Esophagus squamous epithelium (tissue), 4 donors: ENCODE data around the gene FOSB.

Experiments
- POLR2A ChIP-seq, 4 donors: fragments of 450-650 bp; IDR thresholded peaks; one replicate each; pipeline ENCODE4 v1.6.1; 2017; ENCODE audit warnings: antibody characterized with exemption in 4 of 4, mild to moderate bottlenecking in 4 of 4, moderate library complexity in 3 of 4
- TF ChIP-seq, protein P1 (sequence below), 6 experiments: fragments of 450-650 bp in 4 of 6; fragments of 200-600 bp in 2 of 6; sonication (generic) in 2 of 6; IDR thresholded peaks; one replicate each; pipeline ENCODE4 v1.5.1; 2016 to 2019; ENCODE audit warnings: antibody characterized with exemption in 6 of 6, mild to moderate bottlenecking in 4 of 6, moderate library complexity in 4 of 6

- TF ChIP-seq, protein P1, sequence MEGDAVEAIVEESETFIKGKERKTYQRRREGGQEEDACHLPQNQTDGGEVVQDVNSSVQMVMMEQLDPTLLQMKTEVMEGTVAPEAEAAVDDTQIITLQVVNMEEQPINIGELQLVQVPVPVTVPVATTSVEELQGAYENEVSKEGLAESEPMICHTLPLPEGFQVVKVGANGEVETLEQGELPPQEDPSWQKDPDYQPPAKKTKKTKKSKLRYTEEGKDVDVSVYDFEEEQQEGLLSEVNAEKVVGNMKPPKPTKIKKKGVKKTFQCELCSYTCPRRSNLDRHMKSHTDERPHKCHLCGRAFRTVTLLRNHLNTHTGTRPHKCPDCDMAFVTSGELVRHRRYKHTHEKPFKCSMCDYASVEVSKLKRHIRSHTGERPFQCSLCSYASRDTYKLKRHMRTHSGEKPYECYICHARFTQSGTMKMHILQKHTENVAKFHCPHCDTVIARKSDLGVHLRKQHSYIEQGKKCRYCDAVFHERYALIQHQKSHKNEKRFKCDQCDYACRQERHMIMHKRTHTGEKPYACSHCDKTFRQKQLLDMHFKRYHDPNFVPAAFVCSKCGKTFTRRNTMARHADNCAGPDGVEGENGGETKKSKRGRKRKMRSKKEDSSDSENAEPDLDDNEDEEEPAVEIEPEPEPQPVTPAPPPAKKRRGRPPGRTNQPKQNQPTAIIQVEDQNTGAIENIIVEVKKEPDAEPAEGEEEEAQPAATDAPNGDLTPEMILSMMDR (IDR thresholded peaks at IDR 0.05): no peak
- TF ChIP-seq POLR2A (IDR thresholded peaks at IDR 0.05): no peak
Measured at GRCh38 chr19:45464274-45464673, 3.5 kb upstream of the FOSB start.
